Right kidney (tissue), 1 donor: ENCODE results near the gene FBLN5.

Experiments used
- DNase-seq: peaks from one replicate; pipeline ENCODE4 v3.0.0-alpha.2; 2016

Gene FBLN5

GRCh38 chr14:91953170-91953985, 5.9 kb upstream of the FBLN5 start:
- DNase-seq, result no peak

DNA sequence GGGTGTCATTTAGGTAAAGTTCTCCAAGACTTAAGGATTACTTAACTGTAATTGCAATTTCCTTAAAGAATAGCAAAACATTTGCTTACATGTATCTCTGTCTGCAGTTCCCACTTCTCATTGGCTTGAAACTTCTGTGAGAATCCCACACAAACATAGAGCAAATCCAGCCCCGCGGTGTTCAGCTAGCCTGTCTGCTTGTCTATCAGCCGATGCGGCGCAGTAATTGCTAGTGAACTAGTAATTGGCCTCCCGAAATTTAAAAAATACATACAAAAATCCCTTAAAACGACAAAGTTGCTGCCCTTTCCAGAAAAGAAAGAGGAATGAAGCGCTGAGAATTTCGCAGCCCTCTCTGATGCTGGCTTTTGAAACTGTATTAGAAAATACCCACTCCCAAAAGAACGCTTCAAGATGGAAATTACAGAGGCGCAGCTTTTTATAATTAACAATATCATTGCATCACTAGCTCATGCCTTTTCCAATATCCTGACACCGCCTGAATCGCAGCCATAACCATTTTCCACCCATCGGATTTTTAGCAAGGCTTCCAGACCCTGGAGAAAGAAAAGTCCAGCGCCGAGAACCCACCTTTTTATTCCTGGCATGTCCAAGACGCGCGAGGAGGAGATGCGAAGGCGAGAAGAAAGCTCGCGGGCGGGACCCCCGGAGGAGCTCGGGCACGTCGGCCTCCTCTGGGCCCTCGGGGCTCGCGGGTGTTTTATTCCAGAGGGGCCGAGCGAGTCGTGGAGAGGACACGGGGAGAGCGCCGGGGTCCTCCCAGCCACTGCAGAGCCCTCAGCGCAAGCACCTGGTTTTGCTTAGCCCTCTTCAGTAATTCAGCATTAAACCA, 646 bp downstream of the FBLN5 start:
- peak; percentile 77 for DNase-seq

GRCh38 chr14:91945751-91946621, 1.5 kb downstream of the FBLN5 start:
- DNase-seq, result no peak

- no peak for DNase-seq
These were observed 4.5 kb downstream of the FBLN5 start for GRCh38 chr14:91942946-91943345.

DNA sequence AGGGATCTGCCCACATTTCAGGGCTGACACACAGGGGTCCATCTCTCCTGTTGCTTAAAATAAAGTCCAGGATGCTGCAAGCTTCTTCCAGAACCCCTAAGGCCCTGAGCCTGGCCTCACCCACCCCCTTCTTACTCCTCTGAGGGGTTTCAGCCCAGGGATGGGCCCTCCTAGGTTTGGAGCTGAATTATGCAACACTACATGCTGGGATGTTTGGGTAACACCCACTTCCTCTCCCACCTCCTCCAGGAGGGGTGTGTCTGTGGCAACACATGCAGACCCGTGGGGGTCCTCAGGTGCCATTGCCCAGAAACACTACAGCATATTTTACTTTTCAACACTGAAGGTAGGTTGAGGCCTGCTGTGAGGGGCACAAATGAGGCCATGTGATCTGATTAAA, 5.4 kb downstream of the FBLN5 start:
- no peak for DNase-seq

- DNase-seq, result no peak
These were observed 7.3 kb downstream of the FBLN5 start for GRCh38 chr14:91940209-91940608.

DNA sequence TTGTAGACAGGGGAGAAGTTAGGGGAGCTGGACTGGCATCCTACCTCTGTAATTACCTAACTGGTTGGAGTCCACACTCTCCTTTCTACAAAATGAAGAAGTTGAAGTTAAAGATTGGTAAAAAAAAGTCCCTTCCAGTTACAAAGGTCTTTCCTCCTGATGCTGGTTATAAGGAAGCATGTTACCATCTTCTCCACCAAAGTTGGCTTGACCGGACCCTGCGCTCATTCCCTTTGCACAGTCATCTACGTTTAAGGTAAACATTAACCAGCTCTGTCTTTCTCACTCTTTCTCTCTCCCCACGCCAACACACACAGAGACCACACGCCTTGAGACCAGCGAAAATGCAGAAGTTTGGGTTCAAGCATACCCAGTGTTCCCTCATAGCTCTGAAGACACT, 11.9 kb downstream of the FBLN5 start:
- DNase-seq, result no peak

- no peak for DNase-seq
These were observed 12.8 kb downstream of the FBLN5 start for GRCh38 chr14:91934554-91935285.

GRCh38 chr14:91931478-91932088, 15.9 kb downstream of the FBLN5 start:
- no peak for DNase-seq

GRCh38 chr14:91929700-91930099, 17.8 kb downstream of the FBLN5 start:
- DNase-seq, result no peak

- DNase-seq, result no peak
These were observed 19.7 kb downstream of the FBLN5 start for GRCh38 chr14:91927800-91928199.

- DNase-seq, result no peak
These were observed 20.3 kb downstream of the FBLN5 start for GRCh38 chr14:91927191-91927590.

- DNase-seq, result no peak
These were observed 21.2 kb downstream of the FBLN5 start for GRCh38 chr14:91926131-91926890.

- no peak for DNase-seq
These were observed 21.8 kb downstream of the FBLN5 start for GRCh38 chr14:91925727-91926121.

DNA sequence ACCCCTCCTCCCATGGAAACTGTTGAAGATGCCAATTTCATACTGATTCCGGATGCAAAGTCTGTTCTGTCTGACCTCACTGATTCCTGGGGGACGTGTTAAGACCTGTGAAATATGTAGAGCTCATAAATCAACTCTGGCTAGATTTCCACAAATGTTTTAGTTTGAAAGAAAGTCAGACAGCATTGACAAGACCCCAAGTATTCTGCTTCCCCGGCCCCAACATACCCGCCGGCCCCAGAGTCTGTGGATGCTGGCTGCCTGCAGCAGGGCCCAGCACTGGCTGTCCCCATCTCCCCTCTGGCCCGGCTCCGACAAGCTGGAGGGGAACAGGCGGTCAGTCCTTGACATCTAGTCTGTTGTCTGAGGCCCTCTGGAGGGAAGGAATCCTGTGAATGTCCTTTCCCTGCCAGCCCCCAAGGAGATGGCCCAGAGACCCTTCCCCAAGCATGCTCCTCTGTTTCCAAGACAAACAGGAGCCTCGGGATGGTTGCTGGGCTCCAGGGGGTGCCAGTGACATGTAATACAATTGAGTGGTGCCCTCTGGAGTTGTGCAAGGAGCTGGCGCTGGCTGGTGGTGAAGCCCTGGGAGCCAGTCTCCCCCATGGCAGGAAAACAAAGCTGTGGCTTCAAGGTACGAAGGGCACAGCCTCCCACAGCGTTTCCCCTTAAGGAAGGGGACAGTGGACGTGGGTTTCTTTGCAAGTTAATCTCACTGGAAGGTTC, 22.3 kb downstream of the FBLN5 start:
- DNase-seq, result no peak

DNA sequence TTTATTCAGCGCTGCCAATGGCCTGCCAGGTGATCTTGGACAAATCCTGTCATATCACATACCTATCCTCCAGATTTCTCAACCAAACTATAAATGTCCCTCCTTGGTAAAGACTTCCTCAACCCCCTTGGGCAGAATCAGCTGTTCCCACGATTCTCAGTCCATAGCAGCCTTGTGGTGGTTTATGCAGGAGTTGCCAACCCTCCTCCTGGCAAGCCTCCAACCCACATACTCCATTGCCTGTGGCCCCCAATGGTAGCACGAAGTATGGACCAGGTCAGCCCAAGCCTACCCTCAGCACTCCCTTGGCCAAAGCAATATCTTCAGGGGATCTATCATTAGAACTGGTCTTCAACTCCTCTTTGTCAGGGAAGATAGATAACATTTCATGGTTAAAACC, 27.0 kb downstream of the FBLN5 start:
- DNase-seq, result no peak

- no peak for DNase-seq
These were observed 27.7 kb downstream of the FBLN5 start for GRCh38 chr14:91919814-91920213.

DNA sequence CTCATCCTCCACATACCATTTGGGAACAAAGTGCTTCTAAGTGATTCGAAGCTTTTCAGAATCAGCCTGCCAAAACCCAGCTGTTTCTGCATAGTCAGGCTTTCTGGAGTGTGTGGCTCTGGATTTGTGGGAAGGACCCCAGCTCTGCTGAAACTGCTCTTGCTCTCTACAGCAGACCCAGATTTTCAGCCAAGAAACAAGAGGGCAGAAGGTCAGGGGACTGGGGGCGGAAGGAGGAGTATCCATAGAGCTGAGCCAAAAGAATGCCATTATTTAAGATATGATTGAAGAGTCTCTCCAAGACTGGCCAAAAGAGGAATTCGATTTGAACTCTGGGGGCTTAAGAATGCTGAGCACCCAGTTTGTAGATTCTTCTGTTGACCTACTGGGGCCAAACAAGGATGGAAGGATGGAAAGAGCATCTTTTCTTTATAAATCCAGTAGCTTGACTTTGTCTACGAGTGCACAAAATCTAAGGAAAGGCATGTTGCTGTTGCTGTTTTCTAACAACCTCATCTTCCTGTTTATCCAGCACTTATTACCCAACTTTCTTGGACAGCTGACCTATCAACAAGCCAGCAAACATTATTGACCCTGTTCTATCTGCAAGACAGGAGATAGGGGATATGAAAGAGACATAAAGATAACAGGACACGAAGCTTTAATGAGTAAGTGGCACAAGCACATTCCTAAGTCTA, 29.2 kb downstream of the FBLN5 start:
- peak; percentile 12 for DNase-seq

GRCh38 chr14:91912035-91912434, 35.5 kb downstream of the FBLN5 start:
- no peak for DNase-seq
